H1 (cell line): ENCODE measurements around the gene FGFBP1. TPM values are rescaled to one million over a fixed set of nuclear protein-coding genes. Genes with fewer than 3 reads are reported as not detected.
A peak's percentile ranks its signal among the peaks of the same experiment; 100 is the strongest.

Source experiments
- CTCF ChIP-seq, 3 experiments: IDR thresholded peaks; 1 replicate in 2 of 3; 2 replicates in 1 of 3; pipeline versions ENCODE4 v1.5.1 to v1.6.1; 2011; ENCODE audit warnings: low read length in 3 of 3, mild to moderate bottlenecking in 3 of 3, inconsistent platforms in 2 of 3, low read depth in 1 of 3, moderate library complexity in 1 of 3; ENCODE audit not compliant: insufficient read depth in 1 of 3; ENCODE audit errors: control extremely low read depth in 1 of 3
- GTF2F1 ChIP-seq: IDR thresholded peaks from 2 replicates; pipeline ENCODE4 v1.6.1; 2012; ENCODE audit warnings: low read depth, low read length, improper control_type of control experiment, borderline replicate concordance
- TCF12 ChIP-seq: IDR thresholded peaks from 2 replicates; pipeline ENCODE4 v1.6.1; 2011; ENCODE audit warnings: low read depth, mild to moderate bottlenecking, low read length
- polyA plus RNA-seq, 7 experiments: library from polyadenylated mRNA; depleted of rRNA in 3 of 7; stranded (reverse) in 5 of 7; unstranded in 2 of 7; fragments of >200 nt in 5 of 7; fragments of 200-250 nt in 2 of 7; gene quantifications; 1 replicate in 5 of 7; 2 replicates in 1 of 7; 4 replicates in 1 of 7; pipeline versions ENCODE4 v1.2.1 to v1.2.3, GENCODE V29; 2011 to 2013; ENCODE audit warnings: missing spikeins in 2 of 7, mixed read lengths in 2 of 7
- total RNA-seq: library from RNA; stranded (reverse); fragmentation: NEBNext Ultra II Directional; extraction: Animal tissue kit (Norgen Biotek cat#: 25700); gene quantifications from 2 replicates; pipeline ENCODE4 v1.2.1, GENCODE V29; 2021

The FGFBP1 gene
- total and polyA plus RNA-seq, 2 of the 8 experiments (the other 6 are each of a cell fraction or from before 2014, with no cell fraction given): 0.17 to 0.20 TPM

- TF ChIP-seq CTCF (IDR thresholded peaks at IDR 0.05; ENCODE audit: control extremely low read depth in 1 of 3, insufficient read depth in 1 of 3, low read depth in 1 of 3, low read length in 3 of 3): peak; percentile 37 to 53 (median 47)
- TF ChIP-seq TCF12: no peak
- TF ChIP-seq GTF2F1: no peak
These were observed 25.6 kb upstream of the FGFBP1 start (continued) for GRCh38 chr4:15964159-15964558.
